Measurements from ENCODE around the gene MATN3. TPM values are rescaled to one million over a fixed set of nuclear protein-coding genes. Genes with fewer than 3 reads are reported as not detected.

The MATN3 gene
- total RNA-seq, 1 donor from 2014 or later: not detected

GRCh38 chr2:20015482-20016083 lies 3.1 kb upstream of the MATN3 start:
- Mint-ChIP-seq H3K36me3 (ENCODE audit: low read depth) (no peaks in the 10 kb centered on the region), H3K4me3 (no peak overlapping the region), H3K9me3 (peaks cover 7% of the 10 kb centered on the region), H3K4me1 (peaks cover 12% of the 10 kb centered on the region), H3K27ac (no peak overlapping the region), H3K27me3 (peaks cover 27% of the 10 kb centered on the region)
- ChIA-PET POLR2A (interaction anchor here (1.3 kb wide), 1 partner anchor 36 kb away, joined by 9 read pairs; the partner anchor contains the start of gene LAPTM4A), CTCF (interaction anchor here (0.7 to 4.1 kb wide), 25 partner anchors 9 to 210 kb away, joined by 3 to 39 read pairs (median 6); partner anchors contain the start of genes LAPTM4A and SDC1)
- intact Hi-C loops (cut with micrococcal nuclease): loop anchor here (1.0 to 2.0 kb wide), 3 partner anchors 35 to 83 kb away; no protein-coding TSS in a partner anchor
- ATAC-seq (ENCODE audit: low read depth) (peak; percentile 40), DNase-seq (no peak)
- no peak for TF ChIP-seq CTCF (IDR thresholded peaks at IDR 0.05)

GRCh38 chr2:20013126-20013849 lies 820 bp upstream of the MATN3 start:
- peaks cover 37% of the 10 kb centered on the region for H3K27me3 Mint-ChIP-seq
- POLR2A ChIA-PET: no interaction called here
- no peak for DNase-seq
- TF ChIP-seq CTCF (IDR thresholded peaks at IDR 0.05): no peak
- intact Hi-C loops (cut with micrococcal nuclease): loop anchor here (2.0 kb wide), 1 partner anchor 22 kb away; the partner anchor contains the start of gene WDR35
- no peaks in the 10 kb centered on the region for H3K36me3 Mint-ChIP-seq (ENCODE audit: low read depth)
- ATAC-seq (ENCODE audit: low read depth): no peak
- H3K4me3 Mint-ChIP-seq: peak overlapping the region; percentile 69
- H3K27ac Mint-ChIP-seq: no peak overlapping the region
- CTCF ChIA-PET: interaction anchor here (1.2 to 4.1 kb wide), 4 partner anchors 65 to 91 kb away, joined by 3 to 39 read pairs (median 8); no protein-coding TSS in a partner anchor
- peaks cover 12% of the 10 kb centered on the region for H3K4me1 Mint-ChIP-seq
- peaks cover 3% of the 10 kb centered on the region for H3K9me3 Mint-ChIP-seq

- intact Hi-C loops (cut with micrococcal nuclease): loop anchor here (2.0 kb wide), 1 partner anchor 21 kb away; the partner anchor contains the start of gene WDR35
- ATAC-seq (ENCODE audit: low read depth) (no peak), DNase-seq (no peak)
- Mint-ChIP-seq H3K27ac (no peak overlapping the region), H3K9me3 (peaks cover 3% of the 10 kb centered on the region), H3K36me3 (ENCODE audit: low read depth) (no peaks in the 10 kb centered on the region), H3K27me3 (peaks cover 39% of the 10 kb centered on the region), H3K4me3 (peak overlapping the region; percentile 71), H3K4me1 (peaks cover 12% of the 10 kb centered on the region)
- POLR2A ChIA-PET: no interaction called here
- TF ChIP-seq CTCF (IDR thresholded peaks at IDR 0.05): no peak
- CTCF ChIA-PET: interaction anchor here (1.1 to 2.0 kb wide), 2 partner anchors 55 to 85 kb away, joined by 3 to 6 read pairs; no protein-coding TSS in a partner anchor
These were observed 511 bp downstream of the MATN3 start for GRCh38 chr2:20012032-20012281.

- TF ChIP-seq CTCF (IDR thresholded peaks at IDR 0.05): no peak
- no peak for ATAC-seq (ENCODE audit: low read depth)
- DNase-seq: no peak
- intact Hi-C loops (cut with micrococcal nuclease): loop anchor here (2.0 kb wide), 1 partner anchor 21 kb away; the partner anchor contains the start of gene WDR35
- ChIA-PET CTCF (interaction anchor here (1.1 to 2.0 kb wide), 2 partner anchors 54 to 86 kb away, joined by 3 to 6 read pairs; no protein-coding TSS in a partner anchor), POLR2A (no interaction called here)
- Mint-ChIP-seq H3K4me3 (peak overlapping the region; percentile 71), H3K27me3 (peaks cover 39% of the 10 kb centered on the region), H3K36me3 (ENCODE audit: low read depth) (no peaks in the 10 kb centered on the region), H3K9me3 (peaks cover 3% of the 10 kb centered on the region), H3K4me1 (peaks cover 12% of the 10 kb centered on the region), H3K27ac (no peak overlapping the region)
These were observed 1.0 kb downstream of the MATN3 start for GRCh38 chr2:20011276-20012031.
